GM19043 (cell line): ENCODE measurements around the gene ALDOB.
A peak's percentile ranks its signal among the peaks of the same experiment; 100 is the strongest.

Experiments used
- ATAC-seq: cut with Tn5 transposase; IDR thresholded peaks from one replicate; pipeline ENCODE4 v1.9.1; 2021; ENCODE audit warnings: low read depth; ENCODE audit not compliant: unreplicated experiment

ALDOB gene

DNA sequence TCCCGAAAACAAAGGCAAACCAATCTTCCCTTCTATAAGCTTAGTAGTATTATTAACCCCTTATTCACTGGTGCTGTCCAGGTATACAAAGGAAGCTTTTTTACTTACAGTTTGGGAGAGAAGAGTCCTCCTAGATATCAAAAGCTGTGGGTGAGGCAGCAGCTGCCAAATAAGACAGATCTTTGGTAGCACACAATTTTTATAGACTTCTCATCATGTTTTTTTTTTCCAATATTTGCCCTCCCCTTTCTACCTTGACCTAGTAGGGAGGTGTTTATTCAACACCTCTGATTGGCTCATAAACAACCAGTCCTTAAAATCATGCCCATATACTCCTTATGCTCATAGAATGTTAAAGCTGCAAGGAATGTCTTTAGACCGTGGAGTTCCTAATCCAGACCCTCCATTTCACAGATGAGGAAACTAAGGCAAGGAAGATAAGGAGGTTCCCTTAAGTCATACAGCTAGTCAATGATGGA is at the start of gene ALDOB:
ALDOB (minus strand) TSS at position 174 of the 479 bp plus-strand sequence. CDS start 4,887 bp downstream, outside the sequence.
- no peak for ATAC-seq

DNA sequence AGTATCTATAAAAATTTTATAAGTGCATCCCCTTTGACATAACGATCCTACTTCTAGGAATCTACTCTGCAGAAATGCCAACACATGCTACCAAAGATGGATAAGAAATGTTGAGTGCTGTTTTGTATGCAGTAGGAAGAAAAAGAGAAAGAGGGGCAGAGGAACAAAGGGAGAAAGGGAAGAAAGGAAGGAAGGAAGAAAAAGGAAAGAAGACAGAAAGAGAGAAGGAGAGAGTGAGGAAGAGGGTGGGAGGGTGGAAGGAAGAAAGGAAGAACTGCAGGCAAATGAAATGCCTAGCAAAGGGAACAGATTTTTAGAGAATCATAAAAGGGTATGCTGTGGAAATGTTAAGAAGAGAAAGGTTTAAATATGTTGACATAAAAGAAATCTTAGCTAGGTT is 48.5 kb upstream of the ALDOB start:
- no peak for ATAC-seq

DNA sequence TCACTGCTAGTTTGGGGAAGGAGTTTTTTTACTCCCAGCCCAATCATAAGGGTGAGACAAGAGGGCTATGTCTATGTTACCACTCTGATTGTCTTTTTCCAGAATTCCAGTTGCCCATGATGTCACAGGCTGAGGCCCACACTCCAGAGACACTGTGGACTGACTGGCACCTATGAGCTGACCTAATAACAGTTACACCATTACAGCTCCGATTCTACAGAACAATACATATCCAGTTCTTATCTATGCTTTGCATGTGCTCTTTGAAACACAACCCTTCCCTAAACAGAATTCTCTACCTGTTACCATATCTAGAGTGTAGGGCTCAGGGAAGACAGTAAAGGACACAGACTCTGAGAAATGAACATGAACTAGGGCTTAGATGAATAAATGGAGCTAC is 45.7 kb upstream of the ALDOB start:
- ATAC-seq: no peak

DNA sequence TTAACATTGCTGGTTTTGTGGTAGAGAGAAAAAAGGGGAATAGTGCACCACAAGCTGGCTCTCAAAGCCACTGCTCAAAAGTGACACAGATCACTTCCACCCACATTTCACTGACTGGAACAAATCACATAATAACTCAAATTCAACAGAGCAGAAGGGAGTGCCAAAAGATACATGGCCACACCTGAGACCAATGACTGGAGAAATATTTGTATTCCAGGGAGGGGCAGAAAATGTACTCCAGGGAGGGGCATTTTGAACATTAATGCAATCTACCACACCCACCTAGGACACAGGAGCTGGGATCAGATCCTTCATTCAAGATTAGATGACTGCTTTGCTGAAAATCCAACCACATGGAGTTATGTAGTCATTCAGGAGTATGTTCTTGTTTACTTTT is 44.8 kb upstream of the ALDOB start:
- no peak for ATAC-seq

DNA sequence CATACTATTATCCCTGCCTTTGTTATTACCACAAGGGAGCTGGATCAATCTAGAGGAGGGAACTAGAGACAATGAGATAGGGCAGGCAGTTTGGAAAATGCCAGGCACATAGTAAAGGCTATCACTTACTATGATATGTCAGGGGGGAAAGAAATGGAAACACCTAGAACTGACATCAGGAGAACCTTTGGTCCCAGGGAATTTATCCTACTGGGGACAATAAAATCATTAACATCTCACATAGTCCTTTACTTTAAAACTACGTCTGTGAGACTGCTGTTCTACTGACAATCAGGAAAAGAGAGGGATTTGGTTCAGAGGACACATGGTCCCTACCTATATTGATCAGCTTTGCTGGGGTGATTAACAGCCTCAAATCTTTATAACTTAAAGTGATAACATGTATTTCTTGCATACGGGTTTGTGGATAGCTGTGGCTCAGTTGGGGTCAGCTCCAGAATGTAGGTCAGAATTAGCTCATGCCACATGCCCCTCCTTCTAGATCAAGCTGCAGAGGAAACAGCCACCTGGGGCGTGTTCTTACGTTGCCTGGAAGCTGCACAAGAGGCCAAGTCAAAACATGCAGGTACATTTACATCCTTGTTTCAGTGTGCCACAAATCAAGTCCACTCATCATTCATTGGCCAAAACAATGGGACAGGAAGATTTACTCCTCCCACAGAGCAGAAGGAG is 43.9 kb upstream of the ALDOB start:
- no peak for ATAC-seq

DNA sequence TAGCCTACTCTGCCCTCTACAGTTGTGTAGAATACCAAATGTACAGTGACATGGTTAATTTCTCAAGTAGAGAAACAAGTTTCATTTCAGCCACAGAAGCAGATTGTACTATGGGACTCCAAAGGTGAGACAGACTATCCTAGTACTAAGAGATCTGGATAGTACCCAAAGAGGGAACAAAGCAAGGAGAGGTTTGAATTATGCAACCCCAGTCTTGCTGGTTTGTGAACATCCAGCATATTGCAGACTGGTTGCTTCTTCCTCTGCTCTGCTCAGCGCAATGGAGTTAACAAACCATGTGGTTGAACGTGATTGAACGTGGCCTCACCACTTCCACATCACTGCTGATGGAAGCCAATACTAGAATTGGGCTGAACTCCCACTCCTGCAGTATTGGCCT is 43.3 kb upstream of the ALDOB start:
- no peak for ATAC-seq

DNA sequence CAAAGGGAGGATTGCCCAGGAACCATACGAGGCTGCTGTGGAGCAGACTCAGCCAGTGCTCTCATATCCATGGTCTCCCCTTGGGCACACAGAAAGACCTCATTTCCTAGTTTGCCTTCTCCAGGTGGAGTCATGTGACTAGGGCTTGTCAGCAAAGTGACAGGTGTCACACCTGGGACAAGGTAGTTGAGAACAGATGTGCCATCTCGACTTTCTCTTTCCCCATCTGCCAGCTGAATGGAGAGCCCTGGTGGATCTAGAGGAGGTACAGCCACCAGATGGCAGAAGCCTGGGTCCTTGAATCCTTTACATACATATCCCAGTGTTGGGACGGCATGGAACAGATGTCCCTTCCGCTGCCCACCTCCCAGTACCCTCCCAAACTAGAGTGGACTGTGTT is 42.9 kb upstream of the ALDOB start:
- no peak for ATAC-seq

DNA sequence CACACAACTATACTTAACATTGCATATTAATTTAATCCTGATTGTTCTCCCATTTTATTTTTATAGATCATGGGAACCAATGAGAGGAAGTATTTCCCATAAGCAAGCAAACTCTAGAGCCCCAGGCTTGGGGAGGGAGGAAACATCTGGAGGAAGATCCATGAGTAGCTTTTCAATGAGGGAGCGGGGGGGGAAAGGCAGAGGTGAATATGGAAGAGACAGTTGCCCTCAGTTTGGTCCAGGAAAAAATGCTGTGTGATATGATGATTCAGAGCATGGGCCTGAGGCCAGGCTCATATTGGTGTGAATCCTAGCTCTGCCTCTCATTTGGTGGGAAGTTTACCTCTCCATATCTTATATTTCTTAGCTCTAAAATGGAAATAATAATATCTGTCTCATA is 42.2 kb upstream of the ALDOB start:
- ATAC-seq: no peak

DNA sequence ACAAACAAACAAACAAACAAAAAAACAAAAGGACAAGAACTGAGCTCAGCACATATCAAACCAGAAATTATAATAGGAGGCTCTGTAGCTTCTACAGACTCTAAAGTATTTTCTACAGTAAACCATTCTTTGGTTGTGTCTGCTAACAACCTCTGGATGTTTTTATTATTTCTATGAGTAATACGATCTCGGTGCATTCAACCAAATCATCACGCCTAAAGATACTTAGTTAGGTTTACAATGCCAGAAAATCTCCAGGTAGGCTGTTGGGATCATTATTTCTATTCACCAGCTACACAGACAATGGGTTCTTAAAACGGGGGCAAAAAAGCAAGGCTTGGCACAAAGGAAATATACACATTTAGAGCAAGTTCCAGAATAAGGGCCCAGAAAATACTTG is 41.6 kb upstream of the ALDOB start:
- ATAC-seq: no peak

DNA sequence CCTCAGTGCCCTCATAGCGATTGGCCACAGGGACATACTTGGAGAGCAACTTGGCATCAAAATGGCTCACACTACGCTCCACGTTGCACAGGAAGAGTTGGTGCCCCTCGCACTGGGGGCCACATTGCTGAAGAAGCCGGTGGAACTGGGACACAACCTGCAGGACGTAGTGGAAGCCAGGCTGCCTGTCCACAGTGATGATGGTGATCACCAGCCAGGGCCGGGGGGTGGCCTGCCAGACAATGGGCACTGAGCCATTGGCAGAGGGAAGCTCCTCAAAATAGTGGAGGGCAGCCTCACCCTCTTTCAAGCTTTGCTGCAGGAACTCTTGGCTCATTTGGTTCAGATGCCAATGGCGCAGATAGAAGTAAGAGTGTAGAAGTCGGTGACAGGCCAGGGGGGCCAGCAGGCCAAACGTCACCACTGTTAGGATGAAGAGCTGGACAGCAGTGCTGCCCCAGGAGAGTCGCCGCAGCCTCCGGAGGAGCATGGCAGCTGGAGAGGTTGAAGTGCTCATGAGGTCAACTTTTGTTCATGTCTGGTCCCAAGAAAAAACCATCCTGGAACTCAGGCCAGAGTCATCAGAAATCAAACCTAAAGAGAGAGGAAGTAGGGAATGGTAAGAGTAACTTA is 41.1 kb upstream of the ALDOB start:
- no peak for ATAC-seq

DNA sequence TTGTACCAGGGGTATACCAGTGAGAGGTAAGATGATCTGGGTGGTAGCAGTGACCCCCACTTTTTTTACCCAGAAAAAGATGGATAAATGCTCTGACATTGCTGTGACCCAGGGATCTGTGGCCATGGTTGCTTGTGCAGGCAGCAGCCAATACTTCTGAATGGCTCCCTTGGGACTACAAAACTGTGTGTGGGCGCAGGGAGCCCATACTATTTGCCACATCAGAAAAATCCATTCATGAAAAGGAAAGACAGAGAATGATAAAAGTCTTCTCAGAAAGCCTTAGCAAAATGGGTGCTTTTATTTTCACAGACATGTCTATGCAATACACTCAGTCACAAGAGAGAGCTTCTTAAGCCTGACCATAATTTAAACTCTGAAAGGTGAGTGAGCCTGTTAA is 37.3 kb upstream of the ALDOB start:
- no peak for ATAC-seq

DNA sequence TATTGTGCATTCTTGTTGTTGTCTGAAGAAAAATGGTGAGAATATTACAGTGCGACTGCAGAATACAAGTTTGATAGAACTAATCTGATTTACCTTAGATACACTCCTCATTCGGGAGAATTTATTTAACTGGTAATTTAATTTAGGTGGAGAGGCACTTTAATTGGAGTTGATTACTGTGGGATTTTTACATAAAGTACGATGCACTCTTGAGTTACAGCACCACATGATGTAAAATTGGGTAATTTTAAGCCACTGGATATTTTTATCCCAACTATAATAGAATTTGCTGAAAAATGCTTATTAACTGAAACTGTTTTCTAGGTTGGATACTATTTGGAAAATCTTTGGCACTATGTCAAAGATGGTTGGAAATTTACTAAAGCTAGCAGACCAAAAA is 35.4 kb upstream of the ALDOB start:
- ATAC-seq: no peak

DNA sequence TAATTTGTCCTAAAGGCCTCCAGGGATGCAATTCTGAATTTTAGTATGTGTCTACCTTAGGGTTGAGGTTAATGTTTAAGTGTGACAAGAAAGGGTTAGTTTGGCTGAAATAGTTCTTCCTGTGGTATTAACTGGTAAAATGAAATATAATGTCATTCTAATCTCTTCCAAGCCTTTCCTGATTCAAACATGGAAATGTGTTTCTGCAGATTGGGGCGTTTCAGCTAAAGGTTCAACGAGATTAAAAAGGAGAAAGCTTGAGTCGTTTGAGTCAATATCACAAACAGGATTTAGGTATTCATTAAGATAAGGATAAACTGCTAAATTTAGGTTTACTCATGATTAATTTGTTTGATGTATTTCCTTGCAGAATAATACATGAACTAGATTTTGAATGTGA is 34.4 kb upstream of the ALDOB start:
- ATAC-seq: no peak

DNA sequence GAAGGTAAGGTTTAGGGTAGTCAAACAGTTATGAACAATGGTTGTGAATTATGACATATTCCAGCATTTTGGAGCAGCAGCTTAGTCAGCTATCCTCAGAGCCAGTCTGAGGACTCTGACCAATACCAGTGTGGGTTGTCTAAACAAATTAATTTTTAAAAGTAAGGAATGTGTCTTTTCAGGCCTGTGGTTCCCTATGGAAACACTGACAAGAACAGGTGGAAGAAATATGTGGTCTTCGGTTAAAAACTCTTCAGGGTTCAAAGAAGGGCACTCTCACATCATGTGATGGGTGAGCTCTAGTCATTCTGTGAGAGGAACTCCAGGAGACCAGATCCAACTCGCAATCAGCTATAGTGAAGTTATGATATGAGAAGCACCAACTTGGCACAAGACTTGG is 33.5 kb upstream of the ALDOB start:
- no peak for ATAC-seq

DNA sequence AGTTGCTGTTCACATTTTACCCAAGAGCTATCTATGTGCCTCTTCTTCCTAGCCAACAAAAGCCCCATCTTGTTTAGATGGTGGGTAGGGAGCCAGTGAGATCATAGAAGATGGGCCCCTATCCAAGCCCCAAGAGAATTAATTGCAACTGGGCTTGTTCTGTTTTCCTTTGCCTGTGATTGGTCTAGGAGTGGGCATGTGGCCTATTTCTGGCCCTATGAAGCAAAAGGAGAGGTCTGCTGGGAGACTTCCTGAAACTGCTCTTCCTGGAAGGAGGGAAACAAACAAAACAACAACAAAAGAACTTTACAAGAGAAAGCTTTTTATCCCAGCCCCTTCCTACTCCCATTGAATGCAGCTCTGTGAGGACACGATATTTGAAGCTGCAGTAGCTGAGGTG is 32.5 kb upstream of the ALDOB start:
- ATAC-seq: no peak

DNA sequence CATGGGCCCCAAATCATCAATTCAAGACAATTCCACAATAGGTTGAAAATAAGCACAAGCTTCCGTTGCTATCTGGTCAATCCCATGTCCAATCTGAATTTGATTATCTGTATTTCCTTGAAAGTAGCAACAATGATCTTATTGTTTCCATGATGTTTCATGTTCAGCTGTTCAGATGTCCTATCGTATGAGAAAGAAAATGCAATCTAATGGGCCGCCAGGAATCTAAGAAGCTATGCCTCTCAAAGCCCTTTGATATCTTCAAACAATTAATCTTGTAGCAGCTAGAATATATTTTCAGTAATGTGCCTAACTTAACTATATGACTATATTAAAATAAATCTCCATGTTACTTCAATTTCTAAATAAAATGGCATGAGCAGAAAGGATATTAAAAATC is 32.1 kb upstream of the ALDOB start:
- no peak for ATAC-seq

DNA sequence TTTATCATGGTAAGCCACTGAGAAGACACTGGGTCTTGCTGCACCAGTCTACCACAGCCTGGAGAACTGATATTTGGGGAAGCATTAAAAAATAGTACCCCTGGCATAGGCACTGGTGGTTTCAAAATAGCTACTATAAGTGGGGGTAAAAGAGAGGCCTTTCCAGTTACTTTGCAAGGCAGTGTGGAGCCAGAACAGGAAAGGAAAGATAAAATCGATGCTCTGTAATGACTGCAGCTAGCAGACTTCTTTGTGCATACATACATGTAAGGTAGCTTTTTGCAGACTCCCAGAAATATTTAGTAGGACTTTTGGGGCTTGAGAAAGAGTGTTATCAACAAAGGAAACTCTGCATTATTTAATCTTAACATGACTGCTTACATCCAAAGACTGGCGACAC is 31.3 kb upstream of the ALDOB start:
- no peak for ATAC-seq

DNA sequence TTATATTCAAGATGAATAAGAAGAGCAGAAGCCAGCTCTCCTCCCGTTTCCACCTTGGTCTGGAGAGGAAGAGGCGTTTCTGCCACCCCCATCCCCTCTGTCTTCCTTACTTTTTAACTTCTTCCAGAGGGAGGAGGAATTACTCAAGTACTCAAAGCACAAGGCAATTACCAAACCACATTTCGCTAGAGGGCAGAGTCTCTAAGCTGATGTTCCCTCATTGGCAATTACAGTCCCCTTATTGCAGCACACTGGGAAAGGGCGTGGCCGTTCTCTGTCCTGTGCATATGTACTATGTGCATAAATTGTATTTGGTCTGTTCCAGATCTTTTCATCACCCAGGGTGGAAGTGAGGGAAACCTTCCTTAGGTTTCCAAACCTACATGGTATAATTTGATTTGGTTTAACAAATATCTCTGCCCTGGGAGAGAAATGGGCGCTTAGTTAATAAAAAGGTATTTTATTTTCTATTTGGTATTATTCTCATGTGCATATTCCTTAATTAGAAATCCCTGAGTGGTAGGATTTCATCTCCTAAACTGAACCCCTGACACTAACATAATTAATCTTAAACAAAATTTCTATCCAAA is 29.8 kb upstream of the ALDOB start:
- ATAC-seq: no peak

DNA sequence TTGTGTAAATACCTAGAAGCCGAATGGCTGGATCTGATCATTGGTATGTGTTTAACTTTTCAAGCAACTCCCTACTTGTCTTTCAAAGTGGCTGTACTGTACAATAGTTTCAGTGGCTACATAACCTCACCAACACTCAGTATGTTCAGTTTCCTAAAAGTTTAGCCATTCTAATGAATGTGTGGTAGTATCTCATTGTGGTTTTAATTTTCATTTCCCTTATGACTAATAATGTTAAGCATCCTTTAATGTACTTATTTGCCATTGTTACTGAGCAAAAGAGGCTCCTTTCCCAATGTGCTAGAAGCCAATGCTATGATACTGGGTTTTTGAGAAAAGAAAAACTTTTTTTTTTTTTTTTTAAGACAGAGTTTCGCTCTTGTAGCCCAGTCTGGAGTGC is 27.8 kb upstream of the ALDOB start:
- no peak for ATAC-seq

DNA sequence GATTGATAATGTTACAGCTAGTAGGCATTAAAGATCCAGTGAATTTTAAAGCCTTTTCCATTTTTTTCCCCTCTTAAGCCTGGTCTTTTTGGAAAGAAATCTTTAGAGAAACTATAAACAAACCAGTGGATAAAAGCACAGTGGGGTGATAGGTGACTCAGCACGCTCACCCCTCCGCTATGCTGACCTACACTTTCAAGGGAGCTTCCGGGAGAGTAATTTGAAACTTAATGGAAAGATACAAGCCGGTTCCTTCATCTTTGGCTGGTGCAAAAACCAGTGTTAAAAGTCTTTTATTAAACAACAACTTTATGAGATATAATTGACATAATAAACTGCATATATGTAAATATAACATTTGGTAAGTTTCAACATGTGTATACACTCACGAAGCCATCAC is 27.0 kb upstream of the ALDOB start:
- no peak for ATAC-seq

DNA sequence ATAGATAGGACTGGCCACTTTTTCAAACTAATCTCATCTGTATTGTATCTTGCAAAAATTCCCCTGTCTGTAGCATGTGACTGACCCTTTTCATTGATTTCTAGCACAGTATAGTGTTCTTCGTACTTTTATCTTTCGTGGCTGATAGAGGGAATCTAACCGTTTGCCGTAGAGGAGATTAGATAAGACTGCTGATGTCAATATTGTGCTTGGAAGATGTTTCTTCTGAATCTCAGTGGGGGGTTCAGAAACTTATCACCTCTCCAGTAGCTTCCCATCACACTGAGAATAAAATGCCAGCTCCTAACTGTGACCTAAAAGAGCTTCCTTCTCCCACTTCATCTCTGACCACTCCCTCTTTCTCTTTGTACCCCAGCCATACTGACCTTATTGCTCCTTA is 25.4 kb upstream of the ALDOB start:
- ATAC-seq: no peak

DNA sequence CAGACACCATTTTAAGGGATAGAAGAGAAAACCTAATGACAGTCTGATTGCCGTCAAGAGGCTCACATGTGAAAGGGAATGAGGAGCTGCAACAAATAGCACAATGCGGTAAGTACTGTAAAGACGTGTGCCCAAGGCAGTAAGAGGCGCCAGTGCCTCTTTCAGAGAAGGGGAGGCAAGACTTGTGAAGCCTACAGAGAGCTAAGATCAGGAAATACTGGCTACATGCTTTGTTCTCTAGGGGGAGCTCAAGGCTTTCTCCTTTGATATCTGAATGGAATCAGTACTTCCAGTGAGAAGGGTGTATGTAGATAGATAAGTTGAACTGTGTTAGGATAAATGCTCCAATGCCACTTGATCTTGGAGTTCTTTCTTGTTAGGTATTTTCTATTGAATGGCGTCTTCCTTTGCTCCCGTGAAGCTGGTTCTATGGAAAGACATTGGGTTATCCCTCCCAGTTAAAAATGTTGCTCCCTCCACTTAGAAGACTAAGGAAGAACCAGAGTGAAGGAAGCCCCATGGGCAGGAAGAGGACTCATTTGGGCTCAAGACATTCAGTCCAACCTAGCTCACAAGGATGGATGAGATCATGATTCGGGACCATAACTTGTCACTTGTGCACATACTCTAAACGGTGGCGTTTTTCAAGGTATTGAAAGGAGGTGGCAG is 23.5 kb upstream of the ALDOB start:
- peak; percentile 90 for ATAC-seq
